ENCODE data around the gene NR2F6.

The NR2F6 gene

DNA sequence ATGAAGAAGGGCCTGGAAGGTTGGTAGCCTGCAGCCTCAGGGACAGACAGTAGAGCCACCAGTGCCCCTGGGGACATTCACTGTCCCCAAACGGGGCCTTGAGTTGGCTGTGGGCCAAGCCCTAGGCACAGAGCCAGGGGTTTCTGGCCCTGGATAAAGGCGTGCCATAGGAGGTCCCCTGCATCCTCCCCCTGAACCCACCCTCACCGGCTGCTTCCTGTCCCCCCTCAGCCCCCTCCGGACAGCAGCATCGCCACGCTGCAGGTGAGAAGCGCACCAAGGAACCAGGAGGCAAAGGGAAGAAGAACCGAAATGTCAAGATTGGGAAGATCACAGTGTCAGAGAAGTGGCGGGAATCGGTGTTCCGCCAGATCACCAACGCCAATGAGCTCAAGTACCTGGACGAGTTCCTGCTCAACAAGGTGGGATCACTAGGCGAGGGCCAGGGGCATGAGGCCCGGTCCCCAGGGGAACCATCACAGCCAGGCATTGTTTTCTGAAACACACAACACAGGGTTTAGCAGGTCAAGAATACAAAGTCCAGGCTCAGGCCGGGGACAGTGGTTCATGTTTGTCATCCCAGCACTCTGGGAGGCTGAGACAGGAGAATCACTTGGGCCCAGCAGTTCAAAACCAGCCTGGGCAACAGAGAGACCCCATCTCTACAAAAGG, 45.2 kb downstream of the NR2F6 start:
- TF ChIP-seq EZH2phosphoT487 (IDR thresholded peaks at IDR 0.05; ENCODE audit: borderline replicate concordance) (no peak), CTCF (conservative IDR thresholded peaks at IDR 0.05; ENCODE audit: low read length) (no peak)
- no peaks in the 10 kb centered on the region for H3K9me3 ChIP-seq (ENCODE audit: insufficient read depth, low read depth, low read length)
- no peaks in the 10 kb centered on the region for H3K79me2 ChIP-seq (ENCODE audit: insufficient read depth, low read length)
- no peaks in the 10 kb centered on the region for H4K20me1 ChIP-seq (ENCODE audit: insufficient read depth, low read length, poor library complexity, severe bottlenecking)
- H2AFZ ChIP-seq (ENCODE audit: low read length): no peak overlapping the region
- no peaks in the 10 kb centered on the region for H3K9me2 ChIP-seq (replicated peaks; ENCODE audit: low read depth, low read length)
- H3K36me3 ChIP-seq (ENCODE audit: insufficient read depth, low read length): peaks cover 57% of the 10 kb centered on the region; the same call in 1 of the 2 replicates
- no peaks in the 10 kb centered on the region for H3K4me1 ChIP-seq (ENCODE audit: insufficient read depth, low read length, poor library complexity, severe bottlenecking)
- H3K9ac ChIP-seq (ENCODE audit: low read depth, low read length, poor library complexity, severe bottlenecking): no peak overlapping the region
- no peaks in the 10 kb centered on the region for H3F3A ChIP-seq (ENCODE audit: low read depth)
- no peak overlapping the region for H3K4me3 ChIP-seq (ENCODE audit: low read length, poor library complexity, severe bottlenecking)
- H3K27me3 ChIP-seq (ENCODE audit: insufficient read depth, low read length, poor library complexity, severe bottlenecking): no peaks in the 10 kb centered on the region
- H3K4me2 ChIP-seq (ENCODE audit: low read depth, low read length, poor library complexity, severe bottlenecking): no peak overlapping the region

GRCh38 chr19:17197666-17198065, 48.1 kb downstream of the NR2F6 start:
- no peaks in the 10 kb centered on the region for H3K27me3 ChIP-seq (ENCODE audit: insufficient read depth, low read length, poor library complexity, severe bottlenecking)
- H3F3A ChIP-seq (ENCODE audit: low read depth): no peaks in the 10 kb centered on the region
- no peak overlapping the region for H3K9ac ChIP-seq (ENCODE audit: low read depth, low read length, poor library complexity, severe bottlenecking)
- H3K79me2 ChIP-seq (ENCODE audit: insufficient read depth, low read length): no peaks in the 10 kb centered on the region
- H3K36me3 ChIP-seq (ENCODE audit: insufficient read depth, low read length): peaks cover 70% of the 10 kb centered on the region; the same call in 1 of the 2 replicates
- H3K9me3 ChIP-seq (ENCODE audit: insufficient read depth, low read depth, low read length): no peaks in the 10 kb centered on the region
- no peaks in the 10 kb centered on the region for H4K20me1 ChIP-seq (ENCODE audit: insufficient read depth, low read length, poor library complexity, severe bottlenecking)
- no peak overlapping the region for H3K4me3 ChIP-seq (ENCODE audit: low read length, poor library complexity, severe bottlenecking)
- no peak overlapping the region for H3K4me2 ChIP-seq (ENCODE audit: low read depth, low read length, poor library complexity, severe bottlenecking)
- TF ChIP-seq EZH2phosphoT487 (IDR thresholded peaks at IDR 0.05; ENCODE audit: borderline replicate concordance) (no peak), CTCF (conservative IDR thresholded peaks at IDR 0.05; ENCODE audit: low read length) (no peak)
- H3K4me1 ChIP-seq (ENCODE audit: insufficient read depth, low read length, poor library complexity, severe bottlenecking): no peaks in the 10 kb centered on the region
- H3K9me2 ChIP-seq (replicated peaks; ENCODE audit: low read depth, low read length): no peaks in the 10 kb centered on the region
- no peak overlapping the region for H2AFZ ChIP-seq (ENCODE audit: low read length)

DNA sequence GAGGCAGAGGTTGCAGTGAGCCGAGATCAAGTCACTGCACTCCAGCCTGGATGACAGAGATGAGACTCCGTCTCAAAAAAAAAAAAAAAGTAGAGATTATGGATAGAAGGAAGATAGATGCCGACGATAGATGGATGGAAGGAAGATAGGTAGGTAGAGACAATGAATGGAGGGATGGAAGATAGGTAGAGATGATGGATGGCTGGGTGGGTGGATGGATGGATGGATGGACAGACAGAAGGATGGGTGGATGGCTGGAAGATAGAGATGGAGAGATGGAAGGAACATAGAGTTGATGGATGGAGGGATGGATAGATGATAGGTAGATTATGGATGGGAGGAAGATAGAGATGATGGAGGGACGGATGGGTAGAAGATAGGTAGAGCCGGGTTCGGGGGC, 49.1 kb downstream of the NR2F6 start:
- Histone ChIP-seq H3K9me2 (replicated peaks; ENCODE audit: low read depth, low read length) (no peaks in the 10 kb centered on the region), H3K4me2 (ENCODE audit: low read depth, low read length, poor library complexity, severe bottlenecking) (no peak overlapping the region), H3K4me3 (ENCODE audit: low read length, poor library complexity, severe bottlenecking) (no peak overlapping the region), H3F3A (ENCODE audit: low read depth) (no peaks in the 10 kb centered on the region), H4K20me1 (ENCODE audit: insufficient read depth, low read length, poor library complexity, severe bottlenecking) (no peaks in the 10 kb centered on the region), H2AFZ (ENCODE audit: low read length) (no peak overlapping the region), H3K9me3 (ENCODE audit: insufficient read depth, low read depth, low read length) (no peaks in the 10 kb centered on the region), H3K79me2 (ENCODE audit: insufficient read depth, low read length) (no peaks in the 10 kb centered on the region), H3K27me3 (ENCODE audit: insufficient read depth, low read length, poor library complexity, severe bottlenecking) (no peaks in the 10 kb centered on the region), H3K36me3 (ENCODE audit: insufficient read depth, low read length) (peaks cover 62% of the 10 kb centered on the region; the same call in 1 of the 2 replicates), H3K4me1 (ENCODE audit: insufficient read depth, low read length, poor library complexity, severe bottlenecking) (no peaks in the 10 kb centered on the region), H3K9ac (ENCODE audit: low read depth, low read length, poor library complexity, severe bottlenecking) (no peak overlapping the region)
- TF ChIP-seq CTCF (conservative IDR thresholded peaks at IDR 0.05; ENCODE audit: low read length): no peak
- no peak for TF ChIP-seq EZH2phosphoT487 (IDR thresholded peaks at IDR 0.05; ENCODE audit: borderline replicate concordance)
